K562 (cell line): ENCODE results near the gene RPS8. TPM values are rescaled to one million over a fixed set of nuclear protein-coding genes. Genes with fewer than 3 reads are reported as not detected.

Source experiments
- ARID3B ChIP-seq: fragments of 250-450 bp; sonication (Bioruptor Pico); IDR thresholded peaks from 2 replicates; pipeline ENCODE4 v1.4.0; 2020; ENCODE audit warnings: borderline replicate concordance
- BRD9 ChIP-seq: fragments of 450-650 bp; IDR thresholded peaks from 2 replicates; pipeline ENCODE4 v1.6.1; 2018; ENCODE audit warnings: low read depth; ENCODE audit not compliant: partially characterized antibody
- CHAMP1 ChIP-seq: fragments of 450-650 bp; IDR thresholded peaks from 2 replicates; pipeline ENCODE4 v1.6.1; 2016; ENCODE audit warnings: mild to moderate bottlenecking
- FOXP4 ChIP-seq: sonication (generic); formaldehyde crosslinking; IDR thresholded peaks from 2 replicates; pipeline ENCODE4 v1.8.0; 2022; ENCODE audit warnings: mild to moderate bottlenecking, missing genetic modification reagents, borderline replicate concordance
- GABPA ChIP-seq: fragments of 200-800 bp; sonication (Bioruptor generic); conservative IDR thresholded peaks from 2 replicates; pipeline ENCODE4 v1.6.1; 2016; ENCODE audit warnings: low read depth, missing genetic modification characterization, missing compliant biosample characterization
- NR0B1 ChIP-seq: fragments of 450-650 bp; IDR thresholded peaks from one replicate; pipeline ENCODE4 v1.6.1; 2018; ENCODE audit warnings: mild to moderate bottlenecking, moderate library complexity; ENCODE audit not compliant: partially characterized antibody
- NR2C1 ChIP-seq, 2 experiments: fragments of 450-650 bp; IDR thresholded peaks; 2 replicates each; pipeline ENCODE4 v1.6.1; 2017; ENCODE audit warnings: mild to moderate bottlenecking in 2 of 2, antibody characterized with exemption in 1 of 2, inconsistent platforms in 1 of 2, missing compliant biosample characterization in 1 of 2, missing genetic modification characterization in 1 of 2
- NUFIP1 ChIP-seq: fragments of 450-650 bp; IDR thresholded peaks from 2 replicates; pipeline ENCODE4 v1.6.1; 2018; ENCODE audit not compliant: partially characterized antibody
- RBM22 ChIP-seq: fragments of 200-400 bp; formaldehyde crosslinking; IDR thresholded peaks from 2 replicates; pipeline ENCODE4 v1.6.1; 2018; ENCODE audit warnings: low read length, low read depth; ENCODE audit not compliant: poor library complexity, severe bottlenecking
- RUNX1 ChIP-seq: sonication (generic); IDR thresholded peaks from 2 replicates; pipeline ENCODE4 v1.6.1; 2016; ENCODE audit warnings: antibody characterized with exemption, low read depth
- SAFB ChIP-seq: fragments of 200-400 bp; formaldehyde crosslinking; IDR thresholded peaks from 2 replicates; pipeline ENCODE4 v1.6.1; 2017; ENCODE audit warnings: low read depth, low read length, borderline replicate concordance
- STAT6 ChIP-seq: sonication (generic); formaldehyde crosslinking; IDR thresholded peaks from 2 replicates; pipeline ENCODE4 v1.8.1; 2023; ENCODE audit warnings: mild to moderate bottlenecking, missing genetic modification reagents
- TCF7 ChIP-seq: sonication (generic); IDR thresholded peaks from 2 replicates; pipeline ENCODE4 v1.6.1; 2016; ENCODE audit warnings: antibody characterized with exemption, borderline replicate concordance
- ZFPM2 ChIP-seq: fragments of 250-450 bp; sonication (Bioruptor Pico); IDR thresholded peaks from 2 replicates; pipeline ENCODE4 v1.5.1; 2022; ENCODE audit warnings: mild to moderate bottlenecking
- ZNF175 ChIP-seq: fragments of 200-800 bp; sonication (Bioruptor generic); IDR thresholded peaks from 2 replicates; pipeline ENCODE4 v1.6.1; 2016; ENCODE audit warnings: low read depth, mild to moderate bottlenecking, missing genetic modification characterization, missing compliant biosample characterization
- polyA plus RNA-seq, 8 experiments: library from polyadenylated mRNA; depleted of rRNA in 4 of 8; stranded (reverse) in 5 of 8; unstranded in 3 of 8; fragments of >200 nt; fragmentation: Nextera tagmentation in 2 of 8; fragmentation: Illumina TruSeq in 1 of 8; extraction: Ambion mirVana in 2 of 8; extraction: Trizol in 1 of 8; gene quantifications; 2 replicates each; pipeline versions ENCODE4 v1.2.1 to v1.2.3, GENCODE V29; 2011 to 2014; ENCODE audit warnings: inconsistent platforms in 1 of 8, missing spikeins in 1 of 8
- total RNA-seq, 7 experiments: library from RNA; depleted of rRNA in 6 of 7; stranded (reverse); fragments of >200 nt in 6 of 7; fragmentation: Illumina TruSeq in 2 of 7; extraction: Trizol in 2 of 7; gene quantifications; 2 replicates each; pipeline versions ENCODE4 v1.2.1 to v1.2.3, GENCODE V29; 2011 to 2021; ENCODE audit warnings: low replicate concordance in 1 of 7

Gene RPS8
- total and polyA plus RNA-seq, 9 of the 15 experiments (the other 6 are each of a cell fraction or from before 2014, with no cell fraction given), result 2,431 to 4,168 (median 3,109) TPM

GRCh38 chr1:44808938-44809917 lies 33.9 kb downstream of the RPS8 start (continued):
- TF ChIP-seq ZFPM2 (CRISPR knock-in tag), result no peak
- no peak for TF ChIP-seq CHAMP1
- no peak; the same call in 1 of the 2 replicates for TF ChIP-seq ZNF175
- no peak for TF ChIP-seq TCF7
- no peak for TF ChIP-seq NR0B1
- TF ChIP-seq STAT6 (CRISPR knock-in tag), result no peak
- TF ChIP-seq FOXP4 (CRISPR knock-in tag), result no peak
- peak; percentile 69 for TF ChIP-seq GABPA
- no peak for TF ChIP-seq SAFB
- TF ChIP-seq RBM22, result no peak
- TF ChIP-seq RUNX1, result no peak
- TF ChIP-seq NUFIP1, result no peak
- no peak for TF ChIP-seq ARID3B (CRISPR knock-in tag)
- TF ChIP-seq BRD9, result no peak
- no peak for TF ChIP-seq NR2C1 (IDR thresholded peaks at IDR 0.05)
- TF ChIP-seq NR2C1 (tag; IDR thresholded peaks at IDR 0.05), result no peak
